Cardiac fibroblast (primary cell): ENCODE data around the gene SPRR5.

Source experiments
- DNase-seq, 2 donors: peaks; one replicate each; pipeline versions ENCODE4 v3.0.0 to v3.0.0-alpha.2; 2010; ENCODE audit warnings: low read depth in 2 of 2
- H3K4me3 ChIP-seq, 2 donors: replicated peaks in 1 of 2; 1 replicate in 1 of 2; 2 replicates in 1 of 2; pipeline ENCODE4 v1.5.1; 2011; ENCODE audit warnings: low read depth in 2 of 2, low read length in 2 of 2, mild to moderate bottlenecking in 2 of 2, moderate library complexity in 1 of 2
- CTCF ChIP-seq: IDR thresholded peaks from one replicate; pipeline ENCODE4 v1.5.1; 2011; ENCODE audit warnings: low read depth, mild to moderate bottlenecking, low read length, inconsistent platforms

The SPRR5 gene

GRCh38 chr1:152919071-152919470, 27.9 kb upstream of the SPRR5 start:
- TF ChIP-seq CTCF = no peak
- no peak overlapping the region for H3K4me3 ChIP-seq
- DNase-seq = no peak

GRCh38 chr1:152924191-152924590, 22.8 kb upstream of the SPRR5 start:
- no peak for DNase-seq
- no peak for TF ChIP-seq CTCF
- no peak overlapping the region for H3K4me3 ChIP-seq

GRCh38 chr1:152926091-152926490, 20.9 kb upstream of the SPRR5 start:
- no peak overlapping the region for H3K4me3 ChIP-seq
- TF ChIP-seq CTCF = no peak

GRCh38 chr1:152928671-152929070, 18.3 kb upstream of the SPRR5 start:
- no peak for TF ChIP-seq CTCF
- H3K4me3 ChIP-seq = no peak overlapping the region
- DNase-seq = no peak

More at GRCh38 chr1:152926091-152926490, 20.9 kb upstream of the SPRR5 start:
- peak in 1 of 2 donors; percentile 3 for DNase-seq

- H3K4me3 ChIP-seq = no peak overlapping the region
- TF ChIP-seq CTCF = no peak
- DNase-seq = no peak
Measured at GRCh38 chr1:152932170-152932811, 14.7 kb upstream of the SPRR5 start.

- TF ChIP-seq CTCF = no peak
- H3K4me3 ChIP-seq = no peak overlapping the region
- DNase-seq = no peak
Measured at GRCh38 chr1:152933196-152933595, 13.8 kb upstream of the SPRR5 start.

- no peak overlapping the region for H3K4me3 ChIP-seq
- DNase-seq = no peak
- TF ChIP-seq CTCF = no peak
Measured at GRCh38 chr1:152940614-152941013, 6.4 kb upstream of the SPRR5 start.
